ENCODE data around the gene CHD3.
A peak's percentile ranks its signal among the peaks of the same experiment; 100 is the strongest.

The CHD3 gene

DNA sequence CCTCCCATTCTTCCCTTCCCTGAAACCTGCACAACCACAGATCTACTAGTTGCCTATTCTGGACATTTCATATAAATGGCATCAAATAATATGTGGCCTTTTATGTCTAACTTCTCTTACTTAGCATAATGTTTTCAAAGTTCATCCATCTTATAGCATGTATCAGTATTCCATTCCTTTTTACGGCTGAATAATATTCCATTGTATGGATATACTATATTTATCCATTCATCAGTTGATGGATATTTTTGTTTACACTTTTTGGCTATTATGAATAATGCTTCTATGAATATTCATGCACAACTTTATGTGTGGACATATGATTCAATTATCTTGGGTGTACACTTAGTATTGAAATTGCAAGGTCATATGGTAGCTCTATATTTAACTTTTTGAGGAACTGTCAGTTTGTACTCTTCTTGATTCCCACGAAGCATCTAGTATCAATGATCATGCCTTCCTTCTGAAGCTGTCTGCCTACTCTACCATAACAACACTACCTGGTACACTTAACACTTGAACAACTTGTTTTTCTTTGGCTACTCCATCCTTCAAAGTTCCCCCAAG is 12.7 kb upstream of the CHD3 start:
- no peak for DNase-seq

DNA sequence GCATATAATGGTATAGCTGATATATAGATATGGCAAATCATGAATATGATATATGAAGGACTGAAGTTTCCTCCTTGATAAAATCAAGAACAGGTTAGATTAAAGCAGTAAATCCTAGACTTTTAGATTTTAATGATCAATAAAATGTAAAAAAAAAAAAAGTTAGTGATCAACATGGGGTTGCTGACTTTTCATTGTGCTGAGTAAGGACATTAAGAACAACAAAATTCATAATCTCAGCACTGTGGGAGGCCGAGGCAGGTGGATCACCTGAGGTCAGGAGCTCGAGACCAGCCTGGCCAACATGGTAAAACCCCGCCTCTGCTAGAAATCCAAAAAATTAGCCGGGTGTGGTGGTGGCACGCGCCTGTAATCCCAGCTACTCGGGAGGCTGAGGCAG is 10.4 kb upstream of the CHD3 start:
- no peak for DNase-seq

DNA sequence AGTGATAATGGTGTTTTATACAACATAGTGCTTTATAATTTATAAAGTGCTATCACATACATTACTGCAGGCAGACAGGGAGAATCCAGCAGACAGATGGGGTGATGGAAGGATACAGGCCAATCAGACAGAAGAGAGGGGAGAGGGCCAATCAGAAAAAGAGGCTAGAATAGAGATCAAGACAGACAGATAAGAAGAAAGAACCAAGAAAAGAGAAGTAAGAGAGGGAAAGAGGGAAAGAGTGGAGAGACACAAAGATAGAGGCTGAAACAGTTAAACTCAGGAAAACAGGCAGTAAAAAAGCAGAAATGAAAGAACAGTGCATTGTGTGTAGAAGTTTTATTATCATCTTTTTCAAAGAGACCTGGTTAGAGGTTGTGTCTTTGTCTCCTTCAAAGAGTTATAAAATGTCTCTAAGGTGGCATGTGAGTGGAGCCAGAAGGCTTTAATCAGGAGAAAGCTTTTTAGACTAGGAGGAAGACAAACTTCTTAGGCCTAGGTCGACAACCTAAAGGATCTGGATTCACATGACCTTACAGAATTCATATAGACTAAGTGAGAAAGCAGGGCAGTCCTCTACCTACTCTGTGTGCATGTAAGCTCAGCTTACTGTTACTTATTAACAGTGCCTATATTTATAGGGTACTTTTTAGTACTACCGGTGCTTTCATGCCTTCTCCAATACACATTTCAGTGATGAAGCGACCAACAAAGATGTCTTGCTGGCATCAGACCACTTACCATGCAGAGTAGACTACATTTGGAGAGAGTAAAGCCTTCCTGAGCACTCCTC is 8.3 kb upstream of the CHD3 start:
- no peak for DNase-seq

DNA sequence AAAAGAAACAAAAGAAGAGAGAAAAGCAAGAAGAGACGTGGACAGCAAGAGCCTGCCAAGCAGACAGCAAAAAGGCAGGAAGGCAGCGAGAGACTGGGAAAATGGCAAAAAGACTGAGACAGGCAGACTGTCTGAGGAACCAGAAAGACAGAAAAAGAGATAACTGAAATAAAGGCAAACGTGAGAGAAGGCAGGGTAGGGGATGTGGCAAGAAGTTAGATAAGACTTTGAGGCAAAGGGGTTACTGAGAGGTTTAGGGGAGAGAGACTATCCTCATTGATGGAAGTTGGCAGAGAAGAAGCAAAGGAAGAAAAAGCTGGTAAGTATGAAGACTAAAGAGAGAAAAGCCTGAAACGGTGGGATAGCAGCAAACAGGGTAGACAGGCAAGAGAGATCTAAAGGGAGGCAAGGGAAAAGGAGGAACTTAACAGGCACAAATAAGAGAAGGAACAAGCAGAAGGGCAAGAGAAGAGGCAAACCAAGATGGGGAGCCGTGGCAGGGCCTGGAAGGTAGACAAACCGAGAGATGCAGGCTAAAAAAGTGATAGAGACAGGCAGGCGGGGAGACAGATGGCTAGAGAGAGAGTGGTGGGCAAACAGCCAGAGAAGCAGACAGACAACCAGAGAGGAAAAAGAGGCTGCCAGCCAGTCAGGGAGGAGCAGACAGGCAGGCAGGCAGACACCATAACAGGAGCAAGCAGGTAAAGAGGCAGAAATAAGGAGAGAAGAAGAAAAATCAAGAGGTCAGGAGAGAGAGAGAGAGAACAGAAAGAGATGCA is 7.1 kb upstream of the CHD3 start:
- DNase-seq: no peak

DNA sequence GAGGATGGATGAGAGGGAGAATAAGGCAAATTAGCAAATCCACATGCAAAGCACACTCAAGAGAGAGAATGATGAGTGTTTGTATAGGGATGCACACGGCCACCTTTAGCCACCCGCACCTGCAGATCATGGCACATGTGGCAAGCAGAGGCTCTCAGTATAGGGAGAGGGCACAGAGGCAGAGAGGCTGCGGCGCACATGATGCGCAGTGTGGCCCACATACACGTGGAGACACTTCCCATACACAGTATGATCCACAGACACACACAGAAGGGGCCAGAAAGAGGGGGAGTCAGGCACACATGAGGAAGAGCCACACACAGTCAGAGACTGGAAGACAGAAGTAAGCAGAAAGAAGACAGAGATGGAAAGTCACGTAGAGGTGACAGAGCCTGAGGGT is 6.5 kb upstream of the CHD3 start:
- DNase-seq: no peak

DNA sequence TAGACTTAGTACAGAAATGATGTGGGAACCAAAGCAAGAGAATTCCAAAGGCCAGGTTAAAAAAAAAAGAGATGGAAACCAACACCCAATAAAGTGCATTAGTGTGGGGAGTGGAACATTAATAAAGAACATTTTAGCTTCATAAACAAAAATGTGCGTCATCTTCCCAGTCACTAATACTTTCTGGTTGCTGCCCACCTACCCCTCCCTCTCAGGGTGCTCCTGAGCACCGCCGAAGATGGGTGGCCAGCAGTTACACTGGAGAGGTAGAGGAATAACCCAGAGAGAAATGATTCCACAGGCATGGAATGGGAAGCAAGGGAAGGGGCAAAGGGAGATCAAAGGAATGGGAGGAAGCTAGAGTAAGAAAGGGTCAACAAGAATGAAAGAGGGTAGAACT is 6.0 kb upstream of the CHD3 start:
- no peak for DNase-seq

DNA sequence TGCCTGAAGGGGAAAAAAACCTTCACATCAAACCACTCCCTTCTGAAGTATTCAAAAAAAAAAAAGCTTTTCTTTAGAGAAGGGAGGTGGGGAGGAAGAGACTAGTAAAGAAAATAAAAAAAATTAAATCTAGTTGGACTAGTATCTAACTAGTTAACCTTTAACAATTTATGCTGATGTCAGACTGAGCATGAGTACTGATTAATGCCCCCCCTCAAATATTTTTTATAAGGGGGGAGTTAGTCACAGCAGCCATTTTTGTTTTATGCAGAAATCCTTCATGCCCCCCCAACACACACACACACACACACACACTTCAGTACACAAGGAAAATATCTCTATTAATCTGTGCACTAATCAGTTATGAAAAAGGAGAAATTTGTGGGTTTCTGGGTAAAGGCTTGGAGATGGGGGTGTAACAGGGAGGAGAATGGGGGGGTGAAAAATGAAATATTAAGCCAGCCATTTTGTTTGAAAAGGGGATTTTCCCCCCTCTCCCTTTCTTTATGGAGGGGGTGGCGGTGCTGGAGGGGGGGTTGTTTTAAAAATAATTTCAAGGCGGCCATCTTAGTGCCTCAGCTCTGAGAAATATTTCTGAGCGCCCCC is 4.7 kb upstream of the CHD3 start:
- no peak for DNase-seq

DNA sequence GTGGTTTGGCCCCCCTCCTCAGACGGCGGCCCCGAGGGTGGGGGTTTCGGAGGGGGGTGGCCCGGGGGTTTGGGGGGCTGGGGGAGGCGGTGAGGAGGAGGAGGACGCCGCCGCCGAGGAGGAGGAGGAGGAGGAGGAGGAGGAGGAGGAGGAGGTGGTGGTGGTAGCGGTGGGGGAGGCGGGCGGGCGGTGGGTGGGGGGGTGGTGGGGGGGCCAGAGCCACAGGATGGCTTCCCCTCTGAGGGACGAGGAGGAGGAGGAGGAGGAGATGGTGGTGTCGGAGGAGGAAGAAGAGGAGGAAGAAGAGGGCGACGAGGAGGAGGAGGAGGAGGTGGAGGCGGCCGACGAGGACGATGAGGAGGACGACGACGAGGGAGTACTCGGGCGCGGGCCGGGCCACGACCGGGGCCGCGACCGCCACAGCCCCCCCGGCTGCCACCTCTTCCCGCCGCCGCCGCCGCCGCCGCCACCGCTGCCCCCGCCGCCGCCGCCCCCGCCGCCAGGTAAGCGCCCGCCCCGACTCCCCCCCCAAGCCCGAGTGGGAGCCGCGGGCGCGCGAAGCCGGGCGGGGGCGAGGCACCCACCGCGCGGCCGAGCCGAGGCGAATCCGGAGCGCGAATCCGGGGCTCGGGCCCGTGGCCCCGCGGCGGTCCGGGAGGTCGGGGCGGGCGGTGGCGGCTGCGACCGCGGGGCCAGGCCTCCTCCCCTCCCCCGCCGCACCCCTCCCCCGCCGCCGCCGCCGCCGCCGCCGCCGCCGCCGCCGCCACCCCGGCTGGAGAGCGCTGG is 3.8 kb upstream of the CHD3 start:
- no peak for DNase-seq

DNA sequence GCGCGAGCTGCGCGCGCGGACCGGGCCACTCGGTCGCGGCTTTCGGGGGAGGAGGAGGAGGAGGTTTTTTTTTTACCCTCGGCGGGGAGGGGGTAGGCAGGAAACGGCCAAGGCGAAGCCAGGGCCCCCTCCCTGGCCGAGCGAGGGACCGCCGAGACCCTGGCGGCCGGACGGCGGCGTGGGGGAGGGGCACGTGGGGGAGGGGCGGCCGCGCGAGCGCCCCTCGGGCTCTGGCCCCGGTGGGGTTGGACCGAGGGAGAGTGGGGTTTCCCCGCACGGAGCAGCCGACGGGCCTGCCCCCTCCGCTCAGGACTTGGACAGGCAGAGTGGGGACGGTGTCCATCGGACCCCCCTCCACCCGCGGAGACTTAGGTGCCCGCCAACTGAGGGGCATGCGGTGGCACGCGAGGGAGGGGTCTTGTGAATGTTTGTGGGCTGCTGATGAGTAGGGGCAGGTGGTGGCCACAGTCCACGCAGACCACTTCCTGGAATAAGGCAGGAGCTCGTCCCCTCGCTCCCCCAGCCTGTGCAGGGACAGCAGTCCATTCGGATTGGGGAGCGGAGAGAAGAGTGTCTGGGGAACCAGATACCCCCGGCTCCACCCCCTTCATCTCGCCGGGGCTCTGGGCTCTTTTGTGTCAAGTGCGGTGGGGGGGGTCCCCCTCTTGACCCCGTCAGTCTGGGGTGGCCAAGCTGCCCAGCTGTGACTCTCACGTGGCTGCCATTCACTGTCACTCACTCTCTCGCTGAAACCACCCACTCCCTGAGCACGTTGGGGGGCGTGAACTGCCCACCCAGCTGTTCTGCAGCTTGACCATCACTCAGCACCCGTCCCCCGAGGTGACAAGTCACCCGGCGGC is 3.0 kb upstream of the CHD3 start:
- DNase-seq: no peak

DNA sequence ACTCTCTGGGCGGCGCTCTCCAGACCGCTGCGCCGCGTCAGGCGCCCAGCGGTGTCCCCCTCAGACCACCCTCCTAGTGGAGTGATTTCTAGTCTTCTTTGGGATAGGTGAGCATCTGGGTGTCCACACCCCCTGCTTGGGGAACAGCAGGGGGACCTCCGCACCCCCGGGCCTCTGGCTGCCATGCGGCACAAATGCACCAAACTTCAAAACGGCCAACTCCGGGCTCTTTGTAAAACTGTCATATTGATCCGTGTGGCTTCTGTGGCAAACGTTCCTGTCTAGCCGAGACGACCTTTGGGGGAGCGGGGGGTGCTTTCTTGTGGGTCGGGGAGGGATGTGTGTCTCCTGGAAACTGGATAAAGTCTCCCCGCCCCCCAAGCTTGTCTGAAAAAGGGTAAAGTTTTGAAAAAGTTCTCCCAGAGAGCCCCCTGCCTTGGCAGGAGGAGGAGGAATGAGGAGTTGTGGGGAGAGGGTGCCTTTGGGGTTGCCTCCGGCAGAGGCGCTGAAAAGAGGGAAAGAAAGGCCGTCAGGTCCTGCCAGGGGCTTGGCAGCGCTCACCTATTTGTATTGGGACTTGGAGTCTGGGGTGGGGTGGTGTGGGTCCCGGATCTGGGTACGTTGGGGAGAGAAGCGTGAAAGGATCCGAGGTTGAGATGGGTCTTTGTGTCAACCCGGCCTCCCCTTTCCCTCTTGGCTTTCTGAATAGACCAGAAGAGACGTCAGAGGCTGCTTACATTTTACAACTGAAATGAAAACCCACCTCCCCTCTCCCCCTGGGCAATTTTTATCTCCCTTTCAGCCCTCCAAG is 2.2 kb upstream of the CHD3 start:
- no peak for DNase-seq

DNA sequence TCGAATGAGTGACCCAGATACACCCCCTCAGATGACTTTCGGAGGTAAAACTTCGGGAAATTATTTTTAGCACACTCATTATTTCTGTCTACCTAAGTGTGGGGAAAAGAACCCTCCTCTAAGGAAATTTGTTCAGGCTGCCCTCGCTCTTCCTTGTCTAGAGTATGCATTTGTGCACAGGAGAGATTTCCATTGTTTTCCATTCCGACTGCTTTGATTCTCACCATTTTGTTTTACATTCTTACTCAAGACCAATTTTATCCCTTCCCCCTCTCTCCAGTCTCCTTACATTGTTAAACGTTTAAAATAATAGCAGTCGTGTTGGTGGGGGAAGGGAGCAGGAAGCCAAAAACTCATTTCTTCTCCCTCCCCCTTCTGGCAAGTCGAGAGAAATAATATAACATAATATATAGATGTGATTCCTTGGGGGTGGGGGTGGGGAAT is 1.5 kb upstream of the CHD3 start:
- DNase-seq: no peak

DNA sequence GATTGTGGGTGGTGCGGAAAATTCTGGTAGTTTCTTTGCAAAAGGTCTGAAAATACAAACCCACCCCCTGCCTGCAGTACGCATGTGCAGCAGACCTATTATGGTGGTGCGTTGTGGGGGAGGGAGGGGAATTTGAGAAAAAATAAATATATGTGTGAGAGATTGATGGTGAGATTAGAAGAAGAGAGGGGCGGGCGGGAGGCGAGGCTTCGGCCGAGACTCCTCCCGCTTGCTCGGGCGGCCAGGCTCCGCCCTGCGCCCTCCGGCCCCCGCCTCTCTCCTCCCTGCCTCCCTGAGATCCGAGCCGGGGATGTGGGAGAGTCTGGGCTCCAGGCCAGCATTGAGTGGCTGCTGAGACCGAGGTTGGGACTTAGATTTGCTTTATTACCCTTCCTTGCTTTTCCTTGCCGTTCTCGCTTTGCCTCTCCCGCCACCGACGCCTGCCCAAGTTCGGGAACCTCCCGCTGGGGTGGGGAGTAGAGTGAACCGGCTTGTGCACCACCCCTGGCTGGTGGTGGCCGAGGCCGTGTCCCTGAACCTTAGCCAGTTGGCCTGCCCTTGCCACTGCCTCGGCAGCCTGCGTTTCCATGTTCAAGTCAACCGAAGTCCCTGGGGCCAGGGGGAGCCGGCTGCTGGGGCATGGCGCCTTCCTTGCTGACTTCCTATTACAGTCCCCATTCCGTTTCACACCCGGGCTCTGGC is 956 bp upstream of the CHD3 start:
- peak; percentile 76 for DNase-seq

DNA sequence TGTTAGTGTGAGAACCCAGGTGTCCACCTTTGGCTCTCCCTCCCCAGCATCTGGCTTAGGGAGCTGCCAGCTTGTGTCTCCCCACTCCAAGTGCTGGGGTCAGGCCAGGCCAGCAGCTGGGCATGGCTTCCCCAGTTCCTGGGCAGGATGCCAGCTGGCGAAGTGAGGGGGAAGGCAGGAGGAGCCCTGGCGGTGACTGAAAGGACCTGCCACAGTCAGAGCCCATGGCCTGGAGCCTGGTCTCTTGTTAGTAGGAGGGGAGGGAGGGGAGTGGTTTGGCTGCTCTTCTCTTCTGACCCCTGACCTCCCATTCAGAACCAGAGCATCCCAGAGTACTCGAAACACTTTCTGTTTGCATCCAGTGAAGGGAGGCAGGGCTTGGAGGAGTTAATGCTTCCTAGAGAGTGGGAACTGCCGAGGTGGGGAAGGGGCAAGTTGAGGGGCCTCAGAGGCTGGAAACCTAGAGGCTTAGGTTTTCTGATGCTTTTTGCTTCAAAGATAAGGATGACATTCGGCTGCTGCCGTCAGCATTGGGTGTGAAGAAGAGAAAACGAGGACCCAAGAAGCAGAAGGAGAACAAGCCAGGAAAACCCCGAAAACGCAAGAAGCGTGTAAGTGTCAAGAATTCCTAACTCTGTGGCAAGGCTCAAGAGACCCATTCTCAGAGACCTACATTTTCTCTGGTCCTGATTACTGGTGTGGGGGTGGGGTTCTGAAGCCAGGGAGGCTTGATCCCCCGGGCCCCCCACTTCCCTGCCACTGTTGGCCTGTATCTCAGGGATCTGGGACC is 772 bp downstream of the CHD3 start:
- DNase-seq: peak; percentile 86

DNA sequence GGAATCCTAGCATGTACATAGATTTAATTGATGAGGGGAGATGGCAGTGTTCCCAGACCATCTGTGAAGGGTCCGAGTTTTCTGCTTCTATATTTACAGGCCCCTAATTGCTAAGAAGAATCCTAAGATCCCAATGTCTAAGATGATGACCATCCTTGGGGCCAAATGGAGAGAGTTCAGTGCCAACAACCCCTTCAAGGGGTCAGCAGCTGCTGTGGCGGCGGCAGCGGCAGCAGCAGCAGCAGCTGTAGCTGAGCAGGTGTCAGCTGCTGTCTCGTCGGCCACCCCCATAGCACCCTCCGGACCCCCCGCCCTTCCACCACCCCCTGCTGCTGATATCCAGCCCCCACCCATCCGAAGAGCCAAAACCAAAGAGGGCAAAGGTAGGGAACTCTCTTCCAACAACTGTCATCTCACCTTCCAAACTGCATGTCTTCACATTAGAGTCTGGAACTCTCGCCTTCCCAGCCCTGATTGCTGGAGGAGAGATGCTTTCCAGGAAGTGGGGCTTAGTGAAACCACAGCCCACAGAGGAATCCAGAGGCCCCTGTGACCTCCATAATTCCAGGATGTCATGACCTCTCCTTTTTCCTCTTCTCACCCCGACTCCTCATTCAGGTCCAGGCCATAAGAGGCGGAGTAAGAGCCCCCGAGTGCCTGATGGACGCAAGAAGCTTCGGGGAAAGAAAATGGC is 4.7 kb downstream of the CHD3 start:
- no peak for DNase-seq

DNA sequence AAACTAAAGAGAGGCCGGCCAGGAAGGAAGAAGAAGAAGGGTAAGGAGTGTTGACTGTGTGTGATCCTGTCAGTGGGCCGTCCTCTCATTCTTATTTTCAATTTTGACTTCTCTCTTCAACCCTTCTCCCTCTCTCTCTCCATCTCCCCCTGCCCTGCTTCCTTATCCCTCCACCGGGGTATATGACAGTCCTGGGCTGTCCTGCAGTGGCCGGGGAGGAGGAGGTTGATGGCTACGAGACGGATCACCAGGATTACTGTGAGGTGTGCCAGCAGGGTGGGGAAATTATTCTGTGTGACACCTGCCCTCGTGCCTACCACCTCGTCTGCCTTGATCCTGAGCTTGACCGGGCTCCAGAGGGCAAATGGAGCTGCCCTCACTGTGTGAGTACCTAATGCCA is 5.6 kb downstream of the CHD3 start:
- no peak for DNase-seq

DNA sequence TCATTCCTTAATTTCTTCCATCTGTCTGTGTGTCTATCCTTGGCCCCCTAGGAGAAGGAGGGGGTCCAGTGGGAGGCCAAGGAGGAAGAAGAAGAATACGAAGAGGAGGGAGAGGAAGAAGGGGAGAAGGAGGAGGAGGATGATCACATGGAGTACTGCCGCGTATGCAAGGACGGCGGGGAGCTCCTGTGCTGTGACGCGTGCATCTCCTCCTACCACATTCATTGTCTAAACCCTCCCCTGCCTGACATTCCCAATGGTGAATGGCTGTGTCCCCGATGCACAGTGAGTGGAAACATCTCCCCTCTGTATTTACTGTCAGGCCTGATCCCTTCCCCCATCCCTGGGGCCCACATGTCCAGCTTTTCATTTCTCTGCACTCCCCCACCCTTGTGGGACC is 6.3 kb downstream of the CHD3 start:
- no peak for DNase-seq

DNA sequence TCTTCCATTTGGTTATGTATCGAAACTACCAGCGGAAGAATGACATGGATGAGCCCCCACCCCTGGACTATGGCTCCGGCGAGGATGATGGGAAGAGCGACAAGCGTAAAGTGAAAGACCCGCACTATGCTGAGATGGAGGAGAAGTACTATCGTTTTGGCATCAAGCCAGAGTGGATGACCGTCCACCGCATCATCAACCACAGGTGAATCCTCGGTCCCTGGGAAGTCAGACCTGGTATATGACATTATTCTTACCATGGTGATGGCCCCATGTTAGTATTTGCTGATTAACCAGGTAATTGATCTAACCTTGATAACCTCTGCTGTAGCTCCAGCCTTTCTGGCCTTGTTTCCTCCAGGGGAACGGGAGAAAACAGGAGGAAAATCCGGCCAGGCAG is 8.5 kb downstream of the CHD3 start:
- DNase-seq: no peak

DNA sequence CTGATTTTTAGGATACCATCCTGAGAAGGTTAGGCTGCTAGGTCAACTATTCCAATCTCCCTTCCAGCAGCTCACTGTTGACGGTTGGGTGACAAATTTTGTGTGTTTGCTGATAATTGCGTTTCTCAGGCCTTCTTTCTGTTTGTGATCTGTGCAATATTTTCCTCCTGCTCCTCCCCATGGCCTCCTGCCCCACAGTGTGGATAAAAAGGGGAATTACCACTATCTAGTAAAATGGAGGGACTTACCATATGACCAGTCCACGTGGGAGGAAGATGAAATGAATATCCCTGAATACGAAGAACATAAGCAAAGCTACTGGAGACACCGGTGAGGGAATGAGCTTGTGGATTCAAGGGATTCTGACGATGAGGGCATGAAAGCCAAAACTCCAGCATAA is 9.2 kb downstream of the CHD3 start:
- DNase-seq: no peak
